HUES6 (cell line): ENCODE measurements around the gene MS4A8.
"Not testable (repeated sequence)": the region's sequence is repeated elsewhere in the genome, so short reads cannot be mapped to it uniquely, and the experiment has no call there.

Experiments
- H3K27ac ChIP-seq: 2 replicates; pipeline ENCODE4 v1.7.0; 2013; ENCODE audit warnings: low read depth, mild to moderate bottlenecking, low read length, inconsistent platforms
- H3K27me3 ChIP-seq: 2 replicates; pipeline ENCODE4 v1.6.1; 2013; ENCODE audit warnings: low read length; ENCODE audit not compliant: control insufficient read depth, insufficient read depth
- H3K36me3 ChIP-seq: 2 replicates; pipeline ENCODE4 v1.6.1; 2013; ENCODE audit warnings: low read length; ENCODE audit not compliant: control insufficient read depth, insufficient read depth
- H3K4me1 ChIP-seq: 2 replicates; pipeline ENCODE4 v1.6.1; 2013; ENCODE audit warnings: low read length; ENCODE audit not compliant: control insufficient read depth, insufficient read depth
- H3K4me3 ChIP-seq: 2 replicates; pipeline ENCODE4 v1.5.1; 2013; ENCODE audit warnings: low read depth, low read length
- H3K9ac ChIP-seq: one replicate; pipeline ENCODE4 v1.6.1; 2013; ENCODE audit warnings: mild to moderate bottlenecking, low read length
- H3K9me3 ChIP-seq: 2 replicates; pipeline ENCODE4 v1.6.1; 2013; ENCODE audit warnings: low read depth, low read length; ENCODE audit not compliant: control insufficient read depth, insufficient read depth

MS4A8 gene

GRCh38 chr11:60701469-60701818 lies 2.0 kb downstream of the MS4A8 start:
- Histone ChIP-seq H3K9me3 (no peaks in the 10 kb centered on the region), H3K9ac (no peak overlapping the region), H3K27ac (no peak overlapping the region), H3K36me3 (no peaks in the 10 kb centered on the region), H3K4me1 (no peaks in the 10 kb centered on the region; the same call in 1 of the 2 replicates), H3K4me3 (no peak overlapping the region), H3K27me3 (no peaks in the 10 kb centered on the region)

GRCh38 chr11:60703374-60703773 lies 4.0 kb downstream of the MS4A8 start:
- Histone ChIP-seq H3K27me3 (no peaks in the 10 kb centered on the region), H3K9me3 (no peaks in the 10 kb centered on the region), H3K4me1 (no peaks in the 10 kb centered on the region; the same call in 1 of the 2 replicates), H3K4me3 (no peak overlapping the region), H3K9ac (no peak overlapping the region), H3K36me3 (no peaks in the 10 kb centered on the region), H3K27ac (no peak overlapping the region)

GRCh38 chr11:60705895-60706294 lies 6.5 kb downstream of the MS4A8 start:
- H3K27ac ChIP-seq: no peak overlapping the region
- no peak overlapping the region for H3K9ac ChIP-seq
- no peaks in the 10 kb centered on the region for H3K36me3 ChIP-seq
- H3K9me3 ChIP-seq: no peaks in the 10 kb centered on the region
- H3K27me3 ChIP-seq: no peaks in the 10 kb centered on the region
- no peaks in the 10 kb centered on the region; the same call in 1 of the 2 replicates for H3K4me1 ChIP-seq
- H3K4me3 ChIP-seq: no peak overlapping the region

GRCh38 chr11:60706931-60707330 lies 7.5 kb downstream of the MS4A8 start:
- Histone ChIP-seq H3K36me3 (no peaks in the 10 kb centered on the region), H3K9ac (no peak overlapping the region), H3K4me3 (no peak overlapping the region), H3K9me3 (no peaks in the 10 kb centered on the region), H3K4me1 (no peaks in the 10 kb centered on the region), H3K27ac (no peak overlapping the region), H3K27me3 (no peaks in the 10 kb centered on the region)

GRCh38 chr11:60710482-60710881 lies 11.1 kb downstream of the MS4A8 start:
- no peak overlapping the region for H3K27ac ChIP-seq
- H3K4me3 ChIP-seq: no peak overlapping the region
- no peaks in the 10 kb centered on the region for H3K9me3 ChIP-seq
- no peaks in the 10 kb centered on the region for H3K27me3 ChIP-seq
- H3K36me3 ChIP-seq: no peaks in the 10 kb centered on the region
- no peak overlapping the region for H3K9ac ChIP-seq
- H3K4me1 ChIP-seq: no peaks in the 10 kb centered on the region

- Histone ChIP-seq H3K4me3 (no peak overlapping the region), H3K9ac (no peak overlapping the region)
Measured at GRCh38 chr11:60711276-60711675, 11.9 kb downstream of the MS4A8 start.

GRCh38 chr11:60713423-60713822 lies 14.0 kb downstream of the MS4A8 start:
- not testable (repeated sequence) for H3K36me3 ChIP-seq, H3K27me3 ChIP-seq, H3K4me3 ChIP-seq, H3K27ac ChIP-seq, H3K4me1 ChIP-seq, H3K9ac ChIP-seq, H3K9me3 ChIP-seq

More at GRCh38 chr11:60711276-60711675, 11.9 kb downstream of the MS4A8 start:
- Histone ChIP-seq H3K36me3 (no peaks in the 10 kb centered on the region), H3K27me3 (no peaks in the 10 kb centered on the region), H3K9me3 (no peaks in the 10 kb centered on the region), H3K4me1 (no peaks in the 10 kb centered on the region), H3K27ac (no peak overlapping the region)

- H3K36me3 ChIP-seq: no peaks in the 10 kb centered on the region
- H3K27ac ChIP-seq: no peak overlapping the region
- no peak overlapping the region for H3K4me3 ChIP-seq
- H3K9me3 ChIP-seq: peaks cover 14% of the 10 kb centered on the region; the same call in 1 of the 2 replicates
- H3K4me1 ChIP-seq: no peaks in the 10 kb centered on the region
- H3K27me3 ChIP-seq: no peaks in the 10 kb centered on the region; the same call in 1 of the 2 replicates
- H3K9ac ChIP-seq: no peak overlapping the region
Measured at GRCh38 chr11:60717956-60718355, 18.5 kb downstream of the MS4A8 start.

GRCh38 chr11:60718524-60719316 lies 19.3 kb downstream of the MS4A8 start:
- H3K27me3 ChIP-seq: no peaks in the 10 kb centered on the region; the same call in 1 of the 2 replicates

GRCh38 chr11:60719391-60719790 lies 20.0 kb downstream of the MS4A8 start:
- Histone ChIP-seq H3K4me3 (no peak overlapping the region), H3K9me3 (peaks cover 14% of the 10 kb centered on the region; the same call in 1 of the 2 replicates), H3K9ac (no peak overlapping the region), H3K4me1 (no peaks in the 10 kb centered on the region), H3K27ac (no peak overlapping the region), H3K36me3 (no peaks in the 10 kb centered on the region), H3K27me3 (peaks cover 1% of the 10 kb centered on the region; the same call in 1 of the 2 replicates)

More at GRCh38 chr11:60718524-60719316, 19.3 kb downstream of the MS4A8 start:
- no peak overlapping the region for H3K4me3 ChIP-seq
- no peaks in the 10 kb centered on the region for H3K4me1 ChIP-seq
- H3K9me3 ChIP-seq: peaks cover 14% of the 10 kb centered on the region; the same call in 1 of the 2 replicates
- H3K27ac ChIP-seq: no peak overlapping the region
- H3K36me3 ChIP-seq: no peaks in the 10 kb centered on the region
- H3K9ac ChIP-seq: no peak overlapping the region

GRCh38 chr11:60720460-60720859 lies 21.0 kb downstream of the MS4A8 start:
- Histone ChIP-seq H3K4me1 (no peaks in the 10 kb centered on the region), H3K9ac (no peak overlapping the region), H3K4me3 (no peak overlapping the region), H3K9me3 (peaks cover 14% of the 10 kb centered on the region; the same call in 1 of the 2 replicates), H3K36me3 (no peaks in the 10 kb centered on the region), H3K27ac (no peak overlapping the region), H3K27me3 (peaks cover 7% of the 10 kb centered on the region; the same call in 1 of the 2 replicates)
